HCT116 (cell line): ENCODE measurements around the gene CFL1. TPM values are rescaled to one million over a fixed set of nuclear protein-coding genes. Genes with fewer than 3 reads are reported as not detected.
A peak's percentile ranks its signal among the peaks of the same experiment; 100 is the strongest.

Experiments used
- ATAC-seq: fragments of 200-7000 bp; cut with Tn5 transposase; 2 replicates; pipeline ENCODE4 v1.9.1; 2020; ENCODE audit warnings: mild to moderate bottlenecking, moderate library complexity
- BruUV-seq: library from RNA; stranded (reverse); fragments of 400-500 nt; replicated peaks from 2 replicates; lab custom pipeline; 2021; lab: Mats Ljungman, UMichigan
- CTCF ChIA-PET: fragments of 300-600 bp; sonication (Branson Sonifier 250); formaldehyde crosslinking; loops from one replicate; lab custom pipeline; 2021; ENCODE audit warnings: antibody characterized with exemption; lab: Charles Lee
- POLR2A ChIA-PET: fragments of 300-600, 350-600 bp; sonication (Branson Sonifier 250); formaldehyde crosslinking; loops from one replicate; lab custom pipeline; 2021; ENCODE audit warnings: antibody characterized with exemption; lab: Charles Lee
- RAD21 ChIA-PET, 2 experiments: fragments of 300-600 bp; sonication (Branson Sonifier 250); formaldehyde crosslinking; loops; one replicate each; lab custom pipeline; 2023; ENCODE audit warnings: low total read pairs in 2 of 2; ENCODE audit not compliant: uncharacterized antibody in 2 of 2, unreplicated experiment in 2 of 2, low non-redundant PET in 1 of 2; lab: Charles Lee
- DNase-seq: peaks from one replicate; pipeline ENCODE4 v3.0.0-alpha.2; 2010; ENCODE audit warnings: low read depth, low spot score
- H2AFZ ChIP-seq: fragments of 200-600 bp; shearing (Covaris generic), sonication (generic); 2 replicates; pipeline ENCODE4 v1.6.1; 2017; ENCODE audit warnings: low read depth, mixed run types, mixed read lengths, antibody characterized with exemption, low read length; ENCODE audit not compliant: poor library complexity, severe bottlenecking
- H3K27ac ChIP-seq: 2 replicates; pipeline ENCODE4 v1.5.1; 2012; ENCODE audit warnings: low read depth, low read length
- H3K27me3 ChIP-seq: fragments of 200-600 bp; sonication (generic); 2 replicates; pipeline ENCODE4 v1.6.1; 2016; ENCODE audit warnings: mixed run types, low read length, mixed read lengths; ENCODE audit not compliant: insufficient read depth
- H3K36me3 ChIP-seq, 2 experiments: fragments of 200-500 bp in 1 of 2; fragments of 200-600 bp in 1 of 2; sonication (Bioruptor generic) in 1 of 2; sonication (generic) in 1 of 2; 2 replicates each; pipeline versions ENCODE4 v1.5.1 to v1.6.1; 2014 to 2016; ENCODE audit warnings: low read length in 2 of 2, inconsistent platforms in 1 of 2, mixed read lengths in 1 of 2, mixed run types in 1 of 2; ENCODE audit not compliant: insufficient read depth in 2 of 2, control insufficient read depth in 1 of 2
- H3K4me1 ChIP-seq, 2 experiments: fragments of 200-600 bp in 1 of 2; sonication (generic) in 1 of 2; 2 replicates each; pipeline versions ENCODE4 v1.5.1 to v1.6.1; 2012 to 2017; ENCODE audit warnings: low read length in 2 of 2, inconsistent platforms in 1 of 2, mild to moderate bottlenecking in 1 of 2, mixed read lengths in 1 of 2, mixed run types in 1 of 2, moderate library complexity in 1 of 2; ENCODE audit not compliant: insufficient read depth in 2 of 2, control insufficient read depth in 1 of 2
- H3K4me2 ChIP-seq: fragments of 200-600 bp; sonication (generic); 2 replicates; pipeline ENCODE4 v1.6.1; 2017; ENCODE audit warnings: mixed run types, low read length, mixed read lengths
- H3K4me3 ChIP-seq, 2 experiments: fragments of 200-600 bp in 1 of 2; sonication (generic) in 1 of 2; replicated peaks in 1 of 2; 2 replicates each; pipeline ENCODE4 v1.5.1; 2011 to 2016; ENCODE audit warnings: low read length in 2 of 2, control low read depth in 1 of 2, low read depth in 1 of 2, mild to moderate bottlenecking in 1 of 2, mixed read lengths in 1 of 2, mixed run types in 1 of 2
- H3K79me2 ChIP-seq: fragments of 200-600 bp; sonication (generic); 2 replicates; pipeline ENCODE4 v1.6.1; 2017; ENCODE audit warnings: mild to moderate bottlenecking, mixed run types, low read length, moderate library complexity, mixed read lengths; ENCODE audit not compliant: insufficient read depth
- H3K9ac ChIP-seq: fragments of 200-600 bp; sonication (generic); 2 replicates; pipeline ENCODE4 v1.6.1; 2016; ENCODE audit warnings: low read length, mixed read lengths
- H3K9me2 ChIP-seq: fragments of 200-600 bp; sonication (generic), shearing (Covaris generic); 2 replicates; pipeline ENCODE4 v1.6.1; 2017; ENCODE audit warnings: mixed run types, mild to moderate bottlenecking, moderate library complexity; ENCODE audit not compliant: insufficient read depth
- H3K9me3 ChIP-seq, 2 experiments: fragments of 200-500 bp in 1 of 2; fragments of 200-600 bp in 1 of 2; sonication (Bioruptor generic) in 1 of 2; sonication (generic) in 1 of 2; 2 replicates each; pipeline ENCODE4 v1.6.1; 2014 to 2017; ENCODE audit warnings: low read length in 2 of 2, mixed read lengths in 2 of 2, inconsistent platforms in 1 of 2, low read depth in 1 of 2, mild to moderate bottlenecking in 1 of 2, mixed run types in 1 of 2, moderate library complexity in 1 of 2; ENCODE audit not compliant: control insufficient read depth in 1 of 2, insufficient read depth in 1 of 2
- H4K20me1 ChIP-seq: fragments of 200-600 bp; sonication (generic), shearing (Covaris generic); 2 replicates; pipeline ENCODE4 v1.6.1; 2017; ENCODE audit warnings: mixed run types, mild to moderate bottlenecking, moderate library complexity; ENCODE audit not compliant: insufficient read depth
- RAD21 ChIP-seq: IDR thresholded peaks from 2 replicates; pipeline ENCODE4 v1.6.1; 2012; ENCODE audit warnings: low read depth, mild to moderate bottlenecking
- intact Hi-C: fragments of 100-400 bp; cut with micrococcal nuclease; formaldehyde crosslinking; loops from 2 replicates; pipeline ENCODE4 v1.10.0; 2022
- total RNA-seq: library from RNA; stranded (reverse); gene quantifications from one replicate; pipeline ENCODE4 v1.2.1, GENCODE V29; 2021; ENCODE audit not compliant: unreplicated experiment
- TF ChIP-seq, protein P1 (sequence below), 3 experiments: fragments of 200-600 bp in 1 of 3; sonication (generic) in 1 of 3; IDR thresholded peaks in 2 of 3; conservative IDR thresholded peaks in 1 of 3; 2 replicates each; pipeline ENCODE4 v1.5.1; 2012 to 2017; ENCODE audit warnings: low read depth in 2 of 3, low read length in 2 of 3, antibody characterized with exemption in 1 of 3, borderline replicate concordance in 1 of 3, control low read depth in 1 of 3, mild to moderate bottlenecking in 1 of 3, mixed read lengths in 1 of 3, mixed run types in 1 of 3, moderate library complexity in 1 of 3; ENCODE audit not compliant: insufficient read depth in 1 of 3

Gene CFL1
- total RNA-seq, 1 experiment from 2014 or later = 1,270 TPM

DNA sequence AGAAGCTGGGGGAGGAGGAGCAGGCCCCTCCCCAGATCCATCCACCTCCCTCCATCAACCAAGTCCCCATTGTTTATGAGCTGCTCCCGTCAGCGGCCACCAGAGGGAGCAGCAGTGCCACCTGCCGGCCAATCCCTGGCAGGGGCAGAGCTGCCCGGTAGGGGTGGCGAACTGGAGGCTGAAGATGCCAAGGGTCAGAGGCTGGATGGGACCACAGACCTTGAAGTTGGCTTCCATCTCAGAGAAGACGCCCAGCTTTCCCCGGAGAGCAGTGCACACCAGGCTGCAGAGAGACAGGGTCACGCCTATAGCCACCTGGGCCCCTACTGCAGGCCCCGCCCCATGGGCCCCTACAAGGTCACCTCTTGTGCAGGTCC, 26.7 kb upstream of the CFL1 start:
- ChIA-PET POLR2A (interaction anchor here (0.8 to 1.6 kb wide), 8 partner anchors 9 to 173 kb away, joined by 3 to 9 read pairs (median 4); partner anchors contain the start of genes CFL1 and KAT5), CTCF (interaction anchor here (1.0 to 3.1 kb wide), 25 partner anchors 11 to 270 kb away, joined by 3 to 38 read pairs (median 5); partner anchors contain the start of genes AP5B1, FOSL1, KAT5 and MUS81), RAD21 (interaction anchor here in 1 of 2 experiments (0.6 to 1.3 kb wide), 4 partner anchors 57 to 173 kb away, joined by 3 to 4 read pairs (median 3); partner anchors contain the start of gene KAT5)
- TF ChIP-seq, protein P1, sequence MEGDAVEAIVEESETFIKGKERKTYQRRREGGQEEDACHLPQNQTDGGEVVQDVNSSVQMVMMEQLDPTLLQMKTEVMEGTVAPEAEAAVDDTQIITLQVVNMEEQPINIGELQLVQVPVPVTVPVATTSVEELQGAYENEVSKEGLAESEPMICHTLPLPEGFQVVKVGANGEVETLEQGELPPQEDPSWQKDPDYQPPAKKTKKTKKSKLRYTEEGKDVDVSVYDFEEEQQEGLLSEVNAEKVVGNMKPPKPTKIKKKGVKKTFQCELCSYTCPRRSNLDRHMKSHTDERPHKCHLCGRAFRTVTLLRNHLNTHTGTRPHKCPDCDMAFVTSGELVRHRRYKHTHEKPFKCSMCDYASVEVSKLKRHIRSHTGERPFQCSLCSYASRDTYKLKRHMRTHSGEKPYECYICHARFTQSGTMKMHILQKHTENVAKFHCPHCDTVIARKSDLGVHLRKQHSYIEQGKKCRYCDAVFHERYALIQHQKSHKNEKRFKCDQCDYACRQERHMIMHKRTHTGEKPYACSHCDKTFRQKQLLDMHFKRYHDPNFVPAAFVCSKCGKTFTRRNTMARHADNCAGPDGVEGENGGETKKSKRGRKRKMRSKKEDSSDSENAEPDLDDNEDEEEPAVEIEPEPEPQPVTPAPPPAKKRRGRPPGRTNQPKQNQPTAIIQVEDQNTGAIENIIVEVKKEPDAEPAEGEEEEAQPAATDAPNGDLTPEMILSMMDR (IDR thresholded peaks at IDR 0.05 in 2 of 3, conservative IDR thresholded peaks at IDR 0.05 in 1 of 3; ENCODE audit: borderline replicate concordance in 1 of 3, insufficient read depth in 1 of 3, low read depth in 2 of 3, low read length in 2 of 3) = peak in 2 of 3 experiments; percentile 100; a peak in 4 of 6 replicates
- no peak for TF ChIP-seq RAD21
- Histone ChIP-seq H3K9me3 (no peaks in the 10 kb centered on the region), H3K4me3 (no peak overlapping the region), H3K79me2 (peaks cover 39% of the 10 kb centered on the region), H3K27ac (no peak overlapping the region; the same call in 1 of the 2 replicates), H4K20me1 (no peaks in the 10 kb centered on the region), H3K36me3 (peaks cover 14 to 50% of the 10 kb centered on the region in 2 experiments), H3K27me3 (no peaks in the 10 kb centered on the region), H3K4me2 (peak overlapping the region; percentile 14; the same call in 1 of the 2 replicates), H2AFZ (no peak overlapping the region), H3K9me2 (no peaks in the 10 kb centered on the region), H3K4me1 (peaks cover 10 to 38% of the 10 kb centered on the region in 2 experiments), H3K9ac (no peak overlapping the region)
- BruUV-seq = no TSS peak
- ATAC-seq (peak; percentile 56), DNase-seq (no peak)
- intact Hi-C loops = loop anchor here (1.0 kb wide), 2 partner anchors 105 to 173 kb away; no protein-coding TSS in a partner anchor
